ENCODE results near the gene SLC25A29.
"Not testable (repeated sequence)": the region's sequence is repeated elsewhere in the genome, so short reads cannot be mapped to it uniquely, and the experiment has no call there.

Gene SLC25A29

GRCh38 chr14:100306101-100306997 lies at the start of gene SLC25A29:
SLC25A29 (minus strand) TSS chr14:100306444; CDS start chr14:100306232, 212 bp downstream.
- DNase-seq, result peak; percentile 45

GRCh38 chr14:100350986-100351385 lies 44.7 kb upstream of the SLC25A29 start:
- no peak for DNase-seq

GRCh38 chr14:100350276-100350926 lies 44.2 kb upstream of the SLC25A29 start:
- DNase-seq, result no peak

GRCh38 chr14:100348784-100349685 lies 42.8 kb upstream of the SLC25A29 start:
- DNase-seq, result no peak

GRCh38 chr14:100348253-100348729 lies 42.0 kb upstream of the SLC25A29 start:
- no peak for DNase-seq

GRCh38 chr14:100346306-100347091 lies 40.3 kb upstream of the SLC25A29 start:
- no peak for DNase-seq

GRCh38 chr14:100345711-100346110 lies 39.5 kb upstream of the SLC25A29 start:
- no peak for DNase-seq

- not testable (repeated sequence) for DNase-seq
Measured at GRCh38 chr14:100344657-100345056, 38.4 kb upstream of the SLC25A29 start.

GRCh38 chr14:100342826-100343225 lies 36.6 kb upstream of the SLC25A29 start:
- DNase-seq, result not testable (repeated sequence)

- no peak for DNase-seq
Measured at GRCh38 chr14:100342195-100342594, 36.0 kb upstream of the SLC25A29 start.

GRCh38 chr14:100341301-100342031 lies 35.2 kb upstream of the SLC25A29 start:
- no peak for DNase-seq

GRCh38 chr14:100340423-100340813 lies 34.2 kb upstream of the SLC25A29 start:
- no peak for DNase-seq

- no peak for DNase-seq
Measured at GRCh38 chr14:100339766-100340422, 33.6 kb upstream of the SLC25A29 start.

GRCh38 chr14:100336618-100337530 lies 30.6 kb upstream of the SLC25A29 start:
- DNase-seq, result no peak

GRCh38 chr14:100334904-100335303 lies 28.7 kb upstream of the SLC25A29 start:
- no peak for DNase-seq

GRCh38 chr14:100333827-100334226 lies 27.6 kb upstream of the SLC25A29 start:
- DNase-seq, result no peak

- DNase-seq, result no peak
Measured at GRCh38 chr14:100333311-100333710, 27.1 kb upstream of the SLC25A29 start.

- no peak for DNase-seq
Measured at GRCh38 chr14:100332797-100333196, 26.6 kb upstream of the SLC25A29 start.

- no peak for DNase-seq
Measured at GRCh38 chr14:100332071-100332639, 25.9 kb upstream of the SLC25A29 start.
